H9 (cell line): ENCODE data around the gene HNRNPA3. TPM values are rescaled to one million over a fixed set of nuclear protein-coding genes. Genes with fewer than 3 reads are reported as not detected.
A peak's percentile ranks its signal among the peaks of the same experiment; 100 is the strongest.

Experiments
- DNase-seq: peaks from one replicate; pipeline ENCODE4 v3.0.0-alpha.2; 2017
- H2AFZ ChIP-seq: one replicate; pipeline ENCODE4 v1.6.1; 2013; ENCODE audit warnings: mild to moderate bottlenecking, low read length, control low read depth, moderate library complexity
- H2AK5ac ChIP-seq: 2 replicates; pipeline ENCODE4 v1.6.1; 2013; ENCODE audit warnings: low read length, control low read depth, mixed read lengths; ENCODE audit not compliant: insufficient read length
- H2BK120ac ChIP-seq: one replicate; pipeline ENCODE4 v1.6.1; 2013; ENCODE audit warnings: low read depth, mild to moderate bottlenecking, low read length, control low read depth, inconsistent platforms; ENCODE audit not compliant: poor library complexity, severe bottlenecking
- H2BK12ac ChIP-seq: 2 replicates; pipeline ENCODE4 v1.6.1; 2013; ENCODE audit warnings: low read length, control low read depth, mixed read lengths, low read depth; ENCODE audit not compliant: insufficient read length
- H2BK15ac ChIP-seq: 2 replicates; pipeline ENCODE4 v1.6.1; 2013; ENCODE audit warnings: low read depth, low read length, control low read depth
- H2BK20ac ChIP-seq: one replicate; pipeline ENCODE4 v1.6.1; 2013; ENCODE audit warnings: low read depth, mild to moderate bottlenecking, low read length, control low read depth, inconsistent platforms; ENCODE audit not compliant: poor library complexity, severe bottlenecking
- H2BK5ac ChIP-seq: 2 replicates; pipeline ENCODE4 v1.6.1; 2013; ENCODE audit warnings: low read length, control low read depth, mixed read lengths; ENCODE audit not compliant: insufficient read length
- H3K14ac ChIP-seq: 2 replicates; pipeline ENCODE4 v1.6.1; 2013; ENCODE audit warnings: low read length, control low read depth; ENCODE audit not compliant: insufficient read depth
- H3K18ac ChIP-seq: 2 replicates; pipeline ENCODE4 v1.6.1; 2013; ENCODE audit warnings: low read depth, mild to moderate bottlenecking, mixed read lengths, low read length, control low read depth; ENCODE audit not compliant: insufficient read length
- H3K23ac ChIP-seq: 2 replicates; pipeline ENCODE4 v1.6.1; 2013; ENCODE audit warnings: low read length, control low read depth, mixed read lengths, low read depth; ENCODE audit not compliant: insufficient read length
- H3K23me2 ChIP-seq: 2 replicates; pipeline ENCODE4 v1.6.1; 2013; ENCODE audit warnings: low read depth, mild to moderate bottlenecking, mixed read lengths, low read length, control low read depth; ENCODE audit not compliant: insufficient read length, poor library complexity, severe bottlenecking
- H3K27ac ChIP-seq: 2 replicates; pipeline ENCODE4 v1.5.1; 2013; ENCODE audit warnings: low read length, control low read depth, mixed read lengths, low read depth; ENCODE audit not compliant: insufficient read length
- H3K27me3 ChIP-seq: 2 replicates; pipeline ENCODE4 v1.6.1; 2013; ENCODE audit warnings: low read length, control low read depth, inconsistent platforms; ENCODE audit not compliant: insufficient read depth
- H3K4ac ChIP-seq: 2 replicates; pipeline ENCODE4 v1.6.1; 2013; ENCODE audit warnings: low read depth, mild to moderate bottlenecking, control low read depth, inconsistent platforms, low read length, moderate library complexity
- H3K4me1 ChIP-seq: 2 replicates; pipeline ENCODE4 v1.6.1; 2013; ENCODE audit warnings: low read length, control low read depth, inconsistent platforms; ENCODE audit not compliant: insufficient read depth
- H3K4me2 ChIP-seq: 2 replicates; pipeline ENCODE4 v1.6.1; 2013; ENCODE audit warnings: low read length, control low read depth, mixed read lengths; ENCODE audit not compliant: insufficient read length, insufficient read depth
- H3K56ac ChIP-seq: 2 replicates; pipeline ENCODE4 v1.6.1; 2013; ENCODE audit warnings: low read depth, mild to moderate bottlenecking, mixed read lengths, low read length, control low read depth; ENCODE audit not compliant: insufficient read length
- H3K79me1 ChIP-seq: 2 replicates; pipeline ENCODE4 v1.6.1; 2013; ENCODE audit warnings: low read depth, mild to moderate bottlenecking, moderate library complexity, low read length, control low read depth, inconsistent platforms; ENCODE audit not compliant: insufficient read depth, poor library complexity, severe bottlenecking
- H3K79me2 ChIP-seq: 2 replicates; pipeline ENCODE4 v1.6.1; 2013; ENCODE audit warnings: low read length, control low read depth, inconsistent platforms; ENCODE audit not compliant: insufficient read depth
- H3K9ac ChIP-seq: 2 replicates; pipeline ENCODE4 v1.6.1; 2013; ENCODE audit warnings: low read length, control low read depth, mixed read lengths; ENCODE audit not compliant: insufficient read length; ENCODE audit errors: extremely low read depth
- H3K9me3 ChIP-seq: one replicate; pipeline ENCODE4 v1.6.1; 2013; ENCODE audit warnings: low read depth, low read length, inconsistent platforms; ENCODE audit not compliant: control insufficient read depth
- H3T11ph ChIP-seq: one replicate; pipeline ENCODE4 v1.6.1; 2013; ENCODE audit warnings: mild to moderate bottlenecking, low read length, control low read depth, inconsistent platforms
- H4K20me1 ChIP-seq: one replicate; pipeline ENCODE4 v1.6.1; 2013; ENCODE audit not compliant: control insufficient read depth, insufficient read length, insufficient read depth
- H4K5ac ChIP-seq: 2 replicates; pipeline ENCODE4 v1.6.1; 2013; ENCODE audit warnings: low read depth, mild to moderate bottlenecking, mixed read lengths, low read length, control low read depth; ENCODE audit not compliant: insufficient read length
- H4K8ac ChIP-seq: replicated peaks from 2 replicates; pipeline ENCODE4 v1.6.1; 2013; ENCODE audit warnings: low read length, control low read depth, mixed read lengths, low read depth; ENCODE audit not compliant: insufficient read length
- H4K91ac ChIP-seq: 2 replicates; pipeline ENCODE4 v1.6.1; 2013; ENCODE audit warnings: low read depth, mild to moderate bottlenecking, moderate library complexity, mixed read lengths, low read length, control low read depth; ENCODE audit not compliant: insufficient read length
- H3K27ac Mint-ChIP-seq, 3 experiments: 2 replicates in 2 of 3; 3 replicates in 1 of 3; pipeline ENCODE4 v1.8.0; 2020 to 2021; ENCODE audit warnings: mixed read lengths in 3 of 3, mild to moderate bottlenecking in 1 of 3, moderate library complexity in 1 of 3
- H3K27me3 Mint-ChIP-seq: 2 replicates; pipeline ENCODE4 v1.8.0; 2021; ENCODE audit warnings: low read depth, mild to moderate bottlenecking, moderate library complexity, mixed read lengths
- H3K36me3 Mint-ChIP-seq, 3 experiments: 2 replicates in 2 of 3; 3 replicates in 1 of 3; pipeline ENCODE4 v1.8.0; 2020 to 2021; ENCODE audit warnings: low read depth in 3 of 3, mixed read lengths in 3 of 3; ENCODE audit not compliant: insufficient read depth in 1 of 3
- H3K4me1 Mint-ChIP-seq, 2 experiments: 2 replicates each; pipeline ENCODE4 v1.8.0; 2020; ENCODE audit warnings: mixed read lengths in 2 of 2
- H3K4me3 Mint-ChIP-seq, 2 experiments: 2 replicates in 1 of 2; 3 replicates in 1 of 2; pipeline ENCODE4 v1.8.0; 2020 to 2021; ENCODE audit warnings: mild to moderate bottlenecking in 2 of 2, mixed read lengths in 2 of 2, moderate library complexity in 1 of 2
- H3K9me3 Mint-ChIP-seq, 2 experiments: 2 replicates in 1 of 2; 3 replicates in 1 of 2; pipeline ENCODE4 v1.8.0; 2020; ENCODE audit warnings: mild to moderate bottlenecking in 2 of 2, mixed read lengths in 2 of 2, moderate library complexity in 1 of 2
- WGBS: extraction: QIAGEN DNeasy Blood & Tissue Kit; methylation state at CpG from one replicate; pipeline ENCODE4 v1.1.7; 2013; ENCODE audit warnings: missing lambda C conversion rate, low lambda C conversion rate, mixed read lengths; ENCODE audit not compliant: insufficient read length; ENCODE audit errors: extremely low coverage; 5-methylcytosine and 5-hydroxymethylcytosine counted together
- total RNA-seq: library from RNA; stranded (reverse); gene quantifications from 2 replicates; pipeline ENCODE4 v1.2.1, GENCODE V29; 2021
- TF ChIP-seq, protein P1 (sequence below): fragments of 200-600 bp; sonication (generic); conservative IDR thresholded peaks from 3 replicates; pipeline ENCODE4 v1.8.0; 2021; ENCODE audit warnings: antibody characterized with exemption, mild to moderate bottlenecking

The HNRNPA3 gene
- total RNA-seq, 1 experiment from 2014 or later = 405 TPM

GRCh38 chr2:177221534-177221933 is 8.9 kb downstream of the HNRNPA3 start:
- H3K79me2 ChIP-seq = peaks cover 2% of the 10 kb centered on the region; the same call in 1 of the 2 replicates
- no peak for DNase-seq
- no peak overlapping the region for H3K18ac ChIP-seq
- no peaks in the 10 kb centered on the region for H3K79me1 ChIP-seq
- no peaks in the 10 kb centered on the region for H3K27me3 Mint-ChIP-seq
- no peaks in the 10 kb centered on the region; the same call in 1 of the 2 replicates for H3K27me3 ChIP-seq
- H4K91ac ChIP-seq = no peak overlapping the region
- no peak overlapping the region for H3K27ac ChIP-seq
- H4K8ac ChIP-seq = no peak overlapping the region
- TF ChIP-seq, protein P1, sequence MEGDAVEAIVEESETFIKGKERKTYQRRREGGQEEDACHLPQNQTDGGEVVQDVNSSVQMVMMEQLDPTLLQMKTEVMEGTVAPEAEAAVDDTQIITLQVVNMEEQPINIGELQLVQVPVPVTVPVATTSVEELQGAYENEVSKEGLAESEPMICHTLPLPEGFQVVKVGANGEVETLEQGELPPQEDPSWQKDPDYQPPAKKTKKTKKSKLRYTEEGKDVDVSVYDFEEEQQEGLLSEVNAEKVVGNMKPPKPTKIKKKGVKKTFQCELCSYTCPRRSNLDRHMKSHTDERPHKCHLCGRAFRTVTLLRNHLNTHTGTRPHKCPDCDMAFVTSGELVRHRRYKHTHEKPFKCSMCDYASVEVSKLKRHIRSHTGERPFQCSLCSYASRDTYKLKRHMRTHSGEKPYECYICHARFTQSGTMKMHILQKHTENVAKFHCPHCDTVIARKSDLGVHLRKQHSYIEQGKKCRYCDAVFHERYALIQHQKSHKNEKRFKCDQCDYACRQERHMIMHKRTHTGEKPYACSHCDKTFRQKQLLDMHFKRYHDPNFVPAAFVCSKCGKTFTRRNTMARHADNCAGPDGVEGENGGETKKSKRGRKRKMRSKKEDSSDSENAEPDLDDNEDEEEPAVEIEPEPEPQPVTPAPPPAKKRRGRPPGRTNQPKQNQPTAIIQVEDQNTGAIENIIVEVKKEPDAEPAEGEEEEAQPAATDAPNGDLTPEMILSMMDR = no peak
- peak overlapping the region in 1 of 3 experiments; percentile 5; a peak in 1 of 7 replicates for H3K27ac Mint-ChIP-seq
- no peak overlapping the region for H2BK20ac ChIP-seq
- no peaks in the 10 kb centered on the region; a peak in 1 of 5 replicates for H3K9me3 Mint-ChIP-seq
- no peak overlapping the region for H2AK5ac ChIP-seq
- H3K23me2 ChIP-seq = no peaks in the 10 kb centered on the region
- peaks cover 24 to 25% of the 10 kb centered on the region in 2 experiments for H3K4me1 Mint-ChIP-seq
- H3K9me3 ChIP-seq = no peaks in the 10 kb centered on the region
- no peak overlapping the region for H3K23ac ChIP-seq
- no peak overlapping the region for H2AFZ ChIP-seq
- H2BK12ac ChIP-seq = no peak overlapping the region
- no peaks in the 10 kb centered on the region for H3K4me1 ChIP-seq
- no peak overlapping the region for H3K9ac ChIP-seq
- no peak overlapping the region for H2BK120ac ChIP-seq
- no peak overlapping the region for H3K4me2 ChIP-seq
- no peak overlapping the region for H3T11ph ChIP-seq
- H4K5ac ChIP-seq = no peak overlapping the region
- H2BK15ac ChIP-seq = no peak overlapping the region
- peaks cover 43 to 61% (median 56%) of the 10 kb centered on the region in 3 experiments for H3K36me3 Mint-ChIP-seq
- no peak overlapping the region for H2BK5ac ChIP-seq
- H4K20me1 ChIP-seq = no peaks in the 10 kb centered on the region
- no peak overlapping the region for H3K56ac ChIP-seq
- no peak overlapping the region for H3K14ac ChIP-seq
- no CpG with 5 or more reads among the region's 3 CpGs for WGBS
- H3K4ac ChIP-seq = no peak overlapping the region
- no peak overlapping the region for H3K4me3 Mint-ChIP-seq
